Measurements from ENCODE around the gene GPRC5C.

DNA sequence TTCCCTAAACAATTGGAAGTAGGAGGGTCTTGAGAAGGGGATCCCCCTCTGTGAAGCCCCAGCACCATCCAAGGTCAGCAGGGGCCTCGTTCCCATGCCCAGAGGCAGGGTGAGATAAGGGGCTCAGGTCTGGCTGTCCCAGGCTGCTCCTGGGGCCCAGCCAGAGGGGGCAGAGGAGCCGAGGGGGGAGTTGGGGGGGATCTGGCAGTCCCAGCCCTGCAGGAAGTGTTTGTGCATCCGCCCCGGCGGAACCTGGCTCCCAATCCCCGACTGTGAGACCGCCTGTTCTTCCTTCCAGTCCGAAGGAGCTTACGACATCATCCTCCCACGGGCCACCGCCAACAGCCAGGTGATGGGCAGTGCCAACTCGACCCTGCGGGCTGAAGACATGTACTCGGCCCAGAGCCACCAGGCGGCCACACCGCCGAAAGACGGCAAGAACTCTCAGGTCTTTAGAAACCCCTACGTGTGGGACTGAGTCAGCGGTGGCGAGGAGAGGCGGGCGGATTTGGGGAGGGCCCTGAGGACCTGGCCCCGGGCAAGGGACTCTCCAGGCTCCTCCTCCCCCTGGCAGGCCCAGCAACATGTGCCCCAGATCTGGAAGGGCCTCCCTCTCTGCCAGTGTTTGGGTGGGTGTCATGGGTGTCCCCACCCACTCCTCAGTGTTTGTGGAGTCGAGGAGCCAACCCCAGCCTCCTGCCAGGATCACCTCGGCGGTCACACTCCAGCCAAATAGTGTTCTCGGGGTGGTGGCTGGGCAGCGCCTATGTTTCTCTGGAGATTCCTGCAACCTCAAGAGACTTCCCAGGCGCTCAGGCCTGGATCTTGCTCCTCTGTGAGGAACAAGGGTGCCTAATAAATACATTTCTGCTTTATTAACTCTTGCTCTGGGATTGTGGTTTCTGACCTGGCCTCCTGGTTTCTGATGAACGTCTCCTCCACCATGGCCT lies 14.9 kb downstream of the GPRC5C start:
- no peak for TF ChIP-seq FOXA1 (IDR thresholded peaks at IDR 0.05)
- TF ChIP-seq FOXA1 (CRISPR knock-in tag; IDR thresholded peaks at IDR 0.05), result no peak
- no peak for TF ChIP-seq POLR2AphosphoS5 (IDR thresholded peaks at IDR 0.05; ENCODE audit: low read depth, low read length)
- TF ChIP-seq PITX1 (CRISPR knock-in tag; IDR thresholded peaks at IDR 0.05), result no peak

Data from HepG2 (cell line).